HG03045 (cell line): ENCODE measurements around the gene RNF130.

ENCODE experiments used
- ATAC-seq: cut with Tn5 transposase; IDR thresholded peaks from one replicate; pipeline ENCODE4 v1.9.1; 2021; ENCODE audit warnings: mild to moderate bottlenecking, moderate library complexity; ENCODE audit not compliant: unreplicated experiment

RNF130 gene

GRCh38 chr5:180071531-180072255 lies at the start of gene RNF130:
RNF130 (minus strand) TSS chr5:180071759; CDS start chr5:180071702, 57 bp downstream.
- no peak for ATAC-seq

GRCh38 chr5:180120237-180121101 lies 48.9 kb upstream of the RNF130 start:
- ATAC-seq: no peak

- ATAC-seq: no peak
These were observed 48.3 kb upstream of the RNF130 start for GRCh38 chr5:180119903-180120236.

- no peak for ATAC-seq
These were observed 47.7 kb upstream of the RNF130 start for GRCh38 chr5:180119031-180119902.

- ATAC-seq: no peak
These were observed 46.8 kb upstream of the RNF130 start for GRCh38 chr5:180118391-180118791.

- ATAC-seq: no peak
These were observed 45.6 kb upstream of the RNF130 start for GRCh38 chr5:180117000-180117725.

- ATAC-seq: no peak
These were observed 44.8 kb upstream of the RNF130 start for GRCh38 chr5:180116077-180116999.

GRCh38 chr5:180115326-180116076 lies 43.9 kb upstream of the RNF130 start:
- ATAC-seq: no peak

GRCh38 chr5:180114304-180115003 lies 42.9 kb upstream of the RNF130 start:
- no peak for ATAC-seq

- ATAC-seq: no peak
These were observed 42.2 kb upstream of the RNF130 start for GRCh38 chr5:180113660-180114303.

GRCh38 chr5:180112181-180112861 lies 40.8 kb upstream of the RNF130 start:
- ATAC-seq: no peak

- no peak for ATAC-seq
These were observed 39.9 kb upstream of the RNF130 start for GRCh38 chr5:180111273-180112002.

GRCh38 chr5:180109920-180110319 lies 38.4 kb upstream of the RNF130 start:
- ATAC-seq: no peak

- ATAC-seq: no peak
These were observed 35.4 kb upstream of the RNF130 start for GRCh38 chr5:180107005-180107404.

GRCh38 chr5:180105827-180106312 lies 34.3 kb upstream of the RNF130 start:
- ATAC-seq: no peak

GRCh38 chr5:180104168-180104530 lies 32.6 kb upstream of the RNF130 start:
- ATAC-seq: no peak
